Mucosa of stomach (tissue), 1 donor: Measurements from ENCODE around the gene CCNY.

Source experiments
- H3K27me3 ChIP-seq: one replicate; pipeline ENCODE4 v1.7.0; 2013; ENCODE audit warnings: mild to moderate bottlenecking, low read length; ENCODE audit not compliant: control insufficient read depth, insufficient read depth
- H3K36me3 ChIP-seq: one replicate; pipeline ENCODE4 v1.7.0; 2013; ENCODE audit warnings: low read length; ENCODE audit not compliant: control insufficient read depth, insufficient read depth
- H3K4me1 ChIP-seq: one replicate; pipeline ENCODE4 v1.7.0; 2013; ENCODE audit warnings: mild to moderate bottlenecking, low read length; ENCODE audit not compliant: control insufficient read depth, insufficient read depth
- H3K4me3 ChIP-seq: one replicate; pipeline ENCODE4 v1.7.0; 2013; ENCODE audit warnings: low read length
- H3K9ac ChIP-seq: one replicate; pipeline ENCODE4 v1.7.0; 2013; ENCODE audit warnings: mild to moderate bottlenecking, low read length, moderate library complexity
- H3K9me3 ChIP-seq: one replicate; pipeline ENCODE4 v1.7.0; 2013; ENCODE audit warnings: mild to moderate bottlenecking, low read length, moderate library complexity; ENCODE audit not compliant: control insufficient read depth
- donor health status: Pancreatic carcinoma.

CCNY gene

DNA sequence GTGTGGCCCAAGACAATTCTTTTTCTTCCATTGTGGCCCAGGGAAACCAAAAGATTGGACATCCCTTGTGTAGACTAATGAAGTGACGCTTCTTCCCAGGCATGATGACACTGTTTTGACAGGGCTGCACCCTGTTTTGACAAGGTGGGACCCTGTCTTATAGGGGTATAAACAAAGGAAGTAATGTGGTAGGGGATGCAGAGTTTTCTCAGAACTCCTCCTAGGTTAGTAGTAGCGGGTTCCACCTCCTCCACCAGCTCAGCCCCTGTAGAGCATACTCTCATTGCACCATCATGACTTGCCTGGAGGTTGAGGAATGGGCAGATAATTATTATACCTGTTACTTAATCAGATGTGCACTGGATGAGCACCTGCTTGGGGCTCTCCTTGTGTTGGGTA, 123.1 kb downstream of the CCNY start:
- Histone ChIP-seq H3K9me3 (no peaks in the 10 kb centered on the region), H3K36me3 (no peaks in the 10 kb centered on the region), H3K4me1 (peaks cover 21% of the 10 kb centered on the region), H3K4me3 (no peak overlapping the region), H3K9ac (no peak overlapping the region), H3K27me3 (no peaks in the 10 kb centered on the region)

DNA sequence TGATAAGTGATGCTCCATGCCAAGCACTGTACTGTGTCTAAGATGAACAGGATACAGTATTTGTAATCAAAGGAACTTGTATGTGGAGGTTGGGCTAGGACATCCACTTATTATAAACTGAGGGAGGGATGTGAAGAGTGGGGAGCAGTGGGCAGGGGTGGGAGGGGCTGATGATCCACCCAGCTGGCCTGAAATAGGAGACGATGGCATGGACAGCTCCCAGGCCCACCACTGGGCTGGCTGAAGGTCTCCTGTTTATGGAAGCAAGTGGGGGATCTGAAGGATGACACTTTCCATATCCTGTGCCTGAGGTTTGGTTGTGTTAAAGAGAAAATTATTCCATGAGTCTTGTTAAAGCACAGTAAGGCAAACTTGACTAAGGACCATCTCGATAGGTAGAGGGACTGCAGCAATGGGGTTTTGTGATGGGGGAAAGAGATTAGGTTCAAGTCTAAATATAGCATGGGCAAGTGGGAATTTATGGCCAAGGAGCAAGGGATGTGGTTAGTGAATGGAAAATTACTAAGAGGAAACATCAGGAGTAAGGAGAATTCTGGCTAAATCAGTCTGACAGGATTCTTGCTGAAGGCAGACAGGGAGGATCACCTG, 124.6 kb downstream of the CCNY start:
- H3K4me1 ChIP-seq, result peaks cover 26% of the 10 kb centered on the region

DNA sequence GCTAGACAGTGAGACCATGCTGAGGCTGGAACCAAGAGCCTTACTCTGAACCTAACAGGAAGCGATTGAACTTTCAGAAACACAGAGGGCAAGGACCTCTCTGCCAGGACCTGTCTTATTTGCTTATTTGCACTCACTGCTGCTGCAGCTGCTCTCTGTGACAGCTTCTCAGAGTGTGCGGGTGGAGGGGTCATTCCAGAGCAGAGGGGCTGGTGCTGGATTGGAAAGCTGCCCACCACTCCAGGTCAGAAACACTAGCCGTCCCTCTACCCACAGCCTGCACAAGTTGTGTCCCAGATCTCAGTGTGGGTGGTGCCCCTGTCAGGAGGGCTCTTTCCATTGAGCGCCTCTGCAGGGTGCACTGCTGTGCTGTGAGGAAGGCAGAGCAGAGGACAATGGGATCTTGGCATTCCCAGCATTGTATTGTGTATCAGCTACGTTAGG, 126.2 kb downstream of the CCNY start:
- no peak overlapping the region for H3K9ac ChIP-seq
- peaks cover 26% of the 10 kb centered on the region for H3K4me1 ChIP-seq
- no peaks in the 10 kb centered on the region for H3K36me3 ChIP-seq

More for the DNA sequence above, 124.6 kb downstream of the CCNY start:
- H3K9ac ChIP-seq, result no peak overlapping the region
- no peak overlapping the region for H3K4me3 ChIP-seq
- H3K9me3 ChIP-seq, result no peaks in the 10 kb centered on the region
- H3K27me3 ChIP-seq, result no peaks in the 10 kb centered on the region
- H3K36me3 ChIP-seq, result no peaks in the 10 kb centered on the region

DNA sequence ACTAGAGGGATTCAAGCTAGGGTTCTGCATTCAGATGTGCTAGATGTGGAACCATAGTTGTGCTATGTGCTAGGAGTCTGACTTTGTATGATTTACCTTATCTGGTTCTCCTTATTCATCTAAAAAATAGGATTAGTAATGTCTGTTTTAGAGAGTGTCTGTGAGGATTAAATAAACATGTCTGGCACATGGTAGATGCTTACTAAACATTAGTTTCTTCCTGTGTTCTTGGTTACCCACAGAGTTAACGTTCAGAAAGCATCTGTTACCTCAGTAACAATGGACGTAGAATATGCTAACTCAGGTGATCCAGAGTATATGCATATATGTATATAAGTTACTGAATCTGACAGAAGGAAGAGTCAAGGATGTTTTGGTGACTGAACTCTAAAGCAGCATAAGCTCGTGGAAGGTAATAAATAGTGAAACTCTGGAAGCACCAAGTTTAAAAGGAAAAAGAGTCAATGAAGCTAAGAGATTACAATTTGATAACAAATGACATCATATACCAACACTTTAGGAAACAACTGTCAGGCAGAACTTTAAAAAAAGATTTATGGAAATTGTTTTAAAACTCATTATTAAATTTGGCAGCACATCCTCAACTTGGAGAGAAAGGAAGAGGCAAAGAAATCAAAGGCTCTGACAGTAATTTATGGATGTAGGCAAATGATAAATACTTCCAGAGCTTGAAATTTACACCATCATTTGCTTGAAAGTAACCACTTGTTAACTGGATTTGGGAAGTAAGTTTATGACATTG, 127.0 kb downstream of the CCNY start:
- no peaks in the 10 kb centered on the region for H3K36me3 ChIP-seq
- H3K4me3 ChIP-seq, result no peak overlapping the region
- no peaks in the 10 kb centered on the region for H3K9me3 ChIP-seq
- H3K9ac ChIP-seq, result no peak overlapping the region
- peaks cover 26% of the 10 kb centered on the region for H3K4me1 ChIP-seq
- no peaks in the 10 kb centered on the region for H3K27me3 ChIP-seq

More for the DNA sequence above, 126.2 kb downstream of the CCNY start:
- H3K9me3 ChIP-seq, result no peaks in the 10 kb centered on the region
- H3K27me3 ChIP-seq, result no peaks in the 10 kb centered on the region
- H3K4me3 ChIP-seq, result no peak overlapping the region

DNA sequence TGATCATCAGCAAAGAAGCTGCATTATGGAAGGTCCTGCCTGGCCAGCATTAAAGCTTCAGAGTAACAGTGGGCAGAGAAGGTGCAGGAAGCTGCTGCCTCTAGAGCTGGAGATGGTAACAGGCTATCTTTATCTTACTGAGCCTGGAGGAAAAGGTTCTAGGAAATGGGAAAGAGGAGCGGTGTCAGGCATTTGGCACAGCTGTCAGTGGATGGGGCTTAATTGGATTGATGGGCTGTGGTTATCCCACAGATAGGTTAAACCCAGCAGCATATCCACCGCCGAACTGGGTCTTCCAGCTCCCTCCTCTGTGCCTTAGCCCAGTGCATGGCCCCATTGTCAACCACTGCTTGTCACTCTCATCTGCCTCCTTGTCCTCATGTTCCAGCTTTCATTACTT, 127.6 kb downstream of the CCNY start:
- Histone ChIP-seq H3K4me3 (no peak overlapping the region), H3K27me3 (no peaks in the 10 kb centered on the region), H3K9ac (no peak overlapping the region), H3K9me3 (no peaks in the 10 kb centered on the region), H3K36me3 (no peaks in the 10 kb centered on the region), H3K4me1 (peaks cover 26% of the 10 kb centered on the region)

DNA sequence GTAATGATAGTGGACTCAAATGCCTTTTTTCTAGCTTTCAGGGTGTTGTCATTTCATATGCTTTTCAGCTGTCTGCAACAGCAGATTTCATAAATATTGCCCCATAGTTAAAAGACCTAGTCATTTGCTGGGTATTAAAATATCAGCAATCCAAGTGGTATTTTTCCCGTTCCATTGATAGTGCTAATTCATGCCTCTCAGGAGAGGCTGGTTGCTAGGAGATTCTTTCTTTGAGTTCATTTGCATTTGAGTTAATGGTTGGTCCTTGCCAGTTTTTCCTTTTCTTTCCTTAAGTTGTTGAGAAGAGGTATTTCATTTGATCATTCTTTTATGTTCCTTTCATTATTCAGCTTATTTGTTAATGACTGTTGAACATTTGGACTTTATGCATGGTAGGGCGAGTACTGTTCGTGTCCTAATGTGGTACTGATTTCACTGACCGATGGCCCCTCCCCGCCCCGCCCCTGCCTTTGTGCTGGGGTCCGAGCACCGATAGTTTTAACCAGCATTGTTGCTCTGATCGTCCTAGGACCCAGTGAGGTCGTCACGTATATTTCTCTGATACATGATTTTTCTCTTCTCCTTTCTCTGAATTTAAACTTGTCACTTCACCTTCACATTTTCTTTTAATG, 128.6 kb downstream of the CCNY start:
- H3K4me3 ChIP-seq, result no peak overlapping the region
- H3K27me3 ChIP-seq, result no peaks in the 10 kb centered on the region
- no peak overlapping the region for H3K9ac ChIP-seq
- no peaks in the 10 kb centered on the region for H3K9me3 ChIP-seq
- peaks cover 32% of the 10 kb centered on the region for H3K4me1 ChIP-seq
- H3K36me3 ChIP-seq, result no peaks in the 10 kb centered on the region

DNA sequence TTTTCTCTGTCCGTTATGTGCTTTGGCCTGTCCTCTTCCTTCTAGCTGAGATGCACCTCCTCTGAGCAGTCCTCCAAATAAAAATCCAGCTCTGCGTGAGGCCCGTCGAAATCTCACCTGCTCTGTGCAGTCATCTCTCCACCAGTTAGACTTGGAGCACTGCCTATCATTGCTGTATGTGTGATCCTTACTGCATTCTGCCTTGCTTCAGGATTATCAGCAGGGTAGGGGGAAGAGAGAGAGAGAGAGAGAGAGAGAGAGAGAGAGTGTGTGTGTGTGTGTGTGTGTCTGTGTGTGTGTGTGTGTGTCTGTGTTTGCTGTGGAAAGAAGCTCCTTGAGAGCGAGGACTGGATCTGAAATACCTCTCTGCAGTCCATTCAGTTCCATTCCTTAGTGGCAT, 129.4 kb downstream of the CCNY start:
- H3K9ac ChIP-seq, result no peak overlapping the region

DNA sequence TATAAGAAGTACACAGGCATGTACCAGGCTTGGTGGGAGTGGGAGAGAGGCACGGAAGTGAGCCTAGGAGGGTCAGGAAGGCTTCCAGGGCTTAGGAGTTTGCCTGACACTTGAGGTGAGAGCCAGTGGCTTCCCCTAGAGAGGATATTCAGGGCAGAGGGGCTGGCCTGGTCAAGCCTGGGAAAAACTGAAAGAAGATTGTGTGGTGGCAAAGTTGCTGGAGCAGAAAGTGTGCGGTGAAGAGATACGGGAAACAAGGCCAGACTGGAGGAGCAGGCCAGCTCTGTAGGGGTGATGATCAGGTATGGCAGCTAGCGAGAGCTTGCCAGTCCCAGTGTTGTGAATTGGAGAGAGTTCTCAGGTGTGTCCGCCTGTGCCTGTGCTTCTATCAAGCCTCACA, 129.9 kb downstream of the CCNY start:
- Histone ChIP-seq H3K4me3 (no peak overlapping the region), H3K9me3 (no peaks in the 10 kb centered on the region), H3K27me3 (no peaks in the 10 kb centered on the region), H3K9ac (no peak overlapping the region), H3K4me1 (peaks cover 39% of the 10 kb centered on the region), H3K36me3 (no peaks in the 10 kb centered on the region)

More for the DNA sequence above, 129.4 kb downstream of the CCNY start:
- Histone ChIP-seq H3K4me3 (no peak overlapping the region), H3K9me3 (no peaks in the 10 kb centered on the region), H3K27me3 (no peaks in the 10 kb centered on the region), H3K4me1 (peaks cover 39% of the 10 kb centered on the region), H3K36me3 (no peaks in the 10 kb centered on the region)

DNA sequence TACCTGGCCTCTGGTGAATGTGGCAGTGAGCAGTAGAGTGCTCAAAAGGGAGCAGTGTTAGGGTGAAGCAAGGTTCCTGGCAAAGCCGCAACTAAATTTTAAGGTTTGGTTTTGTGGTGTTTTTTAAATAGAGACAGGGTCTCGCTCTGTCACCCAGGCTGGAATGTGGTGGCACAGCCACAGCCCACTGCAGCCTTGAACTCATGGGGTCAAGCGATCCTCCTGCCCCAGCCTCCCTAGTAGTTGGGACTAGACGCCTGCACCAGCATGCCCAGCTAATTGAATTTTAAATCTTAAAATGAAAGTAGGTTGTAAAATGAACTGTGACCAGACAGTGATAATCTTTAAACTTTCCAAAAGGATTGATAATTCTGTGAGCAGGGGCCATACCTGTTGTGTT, 130.4 kb downstream of the CCNY start:
- Histone ChIP-seq H3K9me3 (no peaks in the 10 kb centered on the region), H3K4me3 (no peak overlapping the region), H3K4me1 (peaks cover 39% of the 10 kb centered on the region), H3K27me3 (no peaks in the 10 kb centered on the region), H3K36me3 (no peaks in the 10 kb centered on the region), H3K9ac (no peak overlapping the region)

DNA sequence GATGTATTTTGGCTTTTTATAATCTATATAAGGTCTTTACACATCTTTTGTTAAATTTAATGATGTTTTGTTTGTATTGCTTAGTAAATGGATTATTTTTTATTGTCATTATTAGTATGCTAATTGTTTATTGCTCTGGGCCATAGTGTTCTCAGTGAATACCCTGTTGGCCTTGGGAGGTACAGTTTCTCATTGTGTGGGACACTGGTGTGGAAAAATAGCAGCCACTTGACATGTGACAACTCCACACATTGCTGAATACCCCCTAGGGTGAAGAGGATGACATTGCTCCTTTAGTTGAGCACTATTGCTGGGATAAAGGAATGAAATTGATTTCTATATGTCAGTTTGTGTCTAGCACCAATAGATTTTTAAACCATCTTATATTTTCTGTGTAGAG, 130.9 kb downstream of the CCNY start:
- H3K4me3 ChIP-seq, result no peak overlapping the region
- H3K9me3 ChIP-seq, result no peaks in the 10 kb centered on the region
- H3K27me3 ChIP-seq, result no peaks in the 10 kb centered on the region
- no peaks in the 10 kb centered on the region for H3K36me3 ChIP-seq
- H3K9ac ChIP-seq, result no peak overlapping the region
- H3K4me1 ChIP-seq, result peaks cover 39% of the 10 kb centered on the region

DNA sequence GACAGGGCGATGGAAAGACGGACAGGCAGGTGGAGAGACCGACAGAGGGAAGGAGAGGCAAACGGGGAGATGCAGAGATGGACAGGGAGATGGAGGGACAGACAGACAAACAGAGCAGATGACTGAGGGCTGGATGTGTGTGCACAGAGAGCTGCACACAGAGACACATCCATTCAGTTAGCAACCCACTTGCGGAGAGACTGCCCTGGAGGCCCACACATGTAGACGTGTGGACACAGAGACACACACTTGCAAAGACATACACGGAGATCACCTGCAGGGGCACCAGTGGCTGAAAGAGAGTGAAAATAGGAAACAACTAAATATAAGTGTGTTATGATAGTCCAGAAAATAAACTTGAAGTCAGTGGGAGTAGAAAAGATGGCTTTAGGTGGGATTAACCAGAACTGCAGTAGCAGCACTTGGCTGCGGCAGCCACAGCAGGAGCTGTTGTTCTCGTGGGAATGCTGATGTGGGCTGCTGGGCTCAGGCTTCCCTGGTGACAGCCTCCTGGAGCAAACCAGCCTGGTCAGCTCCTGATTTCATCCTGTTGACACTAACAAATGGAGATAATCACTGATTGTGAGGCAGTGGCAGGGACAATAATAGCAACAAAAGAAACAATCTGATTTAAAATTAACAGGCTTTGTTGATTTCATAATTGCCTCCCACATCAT, 134.1 kb downstream of the CCNY start:
- H3K4me1 ChIP-seq, result peaks cover 13% of the 10 kb centered on the region
- H3K9ac ChIP-seq, result no peak overlapping the region
- no peak overlapping the region for H3K4me3 ChIP-seq
- no peaks in the 10 kb centered on the region for H3K9me3 ChIP-seq
- no peaks in the 10 kb centered on the region for H3K27me3 ChIP-seq
- H3K36me3 ChIP-seq, result no peaks in the 10 kb centered on the region

DNA sequence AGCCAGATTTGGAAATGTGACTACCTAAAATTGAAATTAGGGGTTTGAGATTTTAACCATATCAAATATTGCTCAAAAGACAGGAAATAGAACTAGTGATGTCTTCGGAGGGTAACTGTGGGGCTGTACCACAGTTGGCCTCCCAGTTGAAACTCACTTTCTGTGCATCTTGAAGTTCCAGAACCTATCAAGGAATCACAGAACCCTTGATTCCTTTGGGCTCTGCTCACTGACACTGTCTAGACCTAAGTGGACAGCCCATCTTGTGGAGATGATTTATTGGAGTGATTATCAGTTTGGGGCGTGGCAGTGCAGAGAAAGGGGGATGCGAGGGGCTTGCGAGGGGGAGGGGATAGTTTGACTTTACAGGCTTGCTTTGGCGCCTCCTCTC, 134.6 kb downstream of the CCNY start:
- no peaks in the 10 kb centered on the region for H3K27me3 ChIP-seq
- no peaks in the 10 kb centered on the region for H3K36me3 ChIP-seq
- H3K9ac ChIP-seq, result no peak overlapping the region
- H3K9me3 ChIP-seq, result no peaks in the 10 kb centered on the region
- no peak overlapping the region for H3K4me3 ChIP-seq
- peaks cover 13% of the 10 kb centered on the region for H3K4me1 ChIP-seq
